Skeletal muscle tissue (tissue), 4 donors: ENCODE results near the gene KRT80. TPM values are rescaled to one million over a fixed set of nuclear protein-coding genes. Genes with fewer than 3 reads are reported as not detected.

ENCODE experiments used
- H3K27ac ChIP-seq: one replicate; pipeline ENCODE4 v1.7.0; 2013; ENCODE audit warnings: mild to moderate bottlenecking, low read depth, low read length, inconsistent platforms
- H3K27me3 ChIP-seq, 3 donors: one replicate each; pipeline ENCODE4 v1.7.0; 2013; ENCODE audit warnings: low read length in 3 of 3; ENCODE audit not compliant: control insufficient read depth in 3 of 3, insufficient read depth in 3 of 3
- H3K36me3 ChIP-seq, 3 donors: one replicate each; pipeline ENCODE4 v1.7.0; 2013; ENCODE audit warnings: low read length in 3 of 3; ENCODE audit not compliant: control insufficient read depth in 3 of 3, insufficient read depth in 3 of 3
- H3K4me1 ChIP-seq, 3 donors: one replicate each; pipeline ENCODE4 v1.7.0; 2013; ENCODE audit warnings: low read length in 3 of 3, mild to moderate bottlenecking in 3 of 3; ENCODE audit not compliant: control insufficient read depth in 3 of 3, insufficient read depth in 3 of 3
- H3K4me3 ChIP-seq, 3 donors: one replicate each; pipeline ENCODE4 v1.7.0; 2013; ENCODE audit warnings: low read length in 3 of 3
- H3K9ac ChIP-seq, 3 donors: one replicate each; pipeline ENCODE4 v1.7.0; 2013; ENCODE audit warnings: low read length in 3 of 3, mild to moderate bottlenecking in 3 of 3, moderate library complexity in 2 of 3, low read depth in 1 of 3
- H3K9me3 ChIP-seq, 3 donors: one replicate each; pipeline ENCODE4 v1.7.0; 2013; ENCODE audit warnings: low read length in 3 of 3; ENCODE audit not compliant: control insufficient read depth in 3 of 3
- total RNA-seq: library from RNA; depleted of rRNA; stranded (reverse); fragments of >200 nt; gene quantifications from one replicate; pipeline ENCODE4 v1.2.3, GENCODE V29; 2014
- donor health status: Osteomylitis.

Gene KRT80
- total RNA-seq, 1 donor from 2014 or later, result 0.52 TPM

- peak overlapping the region; percentile 24 to 54 (median 40) for H3K9ac ChIP-seq
- peaks cover 0 to 8% (median 0%) of the 10 kb centered on the region in 3 donors for H3K27me3 ChIP-seq
- H3K27ac ChIP-seq, result peak overlapping the region; percentile 65
- H3K9me3 ChIP-seq, result no peaks in the 10 kb centered on the region
- H3K36me3 ChIP-seq, result no peaks in the 10 kb centered on the region
- peak overlapping the region in 2 of 3 donors; percentile 34 to 54 for H3K4me3 ChIP-seq
- peaks cover 27 to 49% (median 49%) of the 10 kb centered on the region in 3 donors for H3K4me1 ChIP-seq
Measured at GRCh38 chr12:52199294-52199919, 7.6 kb upstream of the KRT80 start.

DNA sequence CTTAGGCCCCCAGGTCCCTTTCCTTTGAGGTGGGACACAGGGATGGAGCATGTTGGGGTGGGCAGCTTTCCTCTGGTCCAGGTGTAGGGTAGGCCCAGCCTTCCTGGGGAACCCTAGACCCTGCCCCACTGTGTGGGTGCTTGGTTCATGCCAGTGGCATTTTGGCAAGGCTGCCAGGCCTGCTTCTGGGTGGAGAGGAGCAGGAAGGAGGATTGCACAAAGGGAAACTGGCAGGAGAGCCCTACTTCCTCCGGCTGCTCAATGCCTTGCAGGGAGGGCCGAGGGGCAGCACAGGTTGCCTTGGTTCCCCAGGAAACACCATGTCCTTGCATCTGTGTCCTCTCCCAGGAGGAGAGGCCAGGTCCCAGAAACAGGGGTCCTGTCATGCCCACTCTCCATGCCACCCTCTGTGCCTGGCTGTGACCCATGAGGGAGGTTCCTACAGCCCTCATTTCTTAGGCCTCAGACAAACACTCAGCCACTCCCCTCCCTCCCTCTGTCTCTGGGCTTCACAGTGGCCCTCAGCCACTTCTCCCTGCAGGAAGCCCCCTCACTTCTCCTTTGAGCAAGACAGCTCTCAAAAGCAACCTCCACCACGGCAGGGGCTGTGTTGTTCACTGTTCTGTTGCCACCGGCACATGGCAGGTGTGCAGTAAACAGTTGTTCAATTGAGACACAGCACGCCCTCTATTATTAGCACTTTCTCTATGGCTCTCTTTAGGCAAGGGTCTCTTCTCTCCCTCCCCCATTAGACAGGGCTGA lies 6.8 kb upstream of the KRT80 start:
- peak overlapping the region; percentile 65 for H3K27ac ChIP-seq
- peaks cover 24 to 55% (median 53%) of the 10 kb centered on the region in 3 donors for H3K4me1 ChIP-seq

GRCh38 chr12:52197371-52198231 lies 5.8 kb upstream of the KRT80 start:
- no peaks in the 10 kb centered on the region for H3K9me3 ChIP-seq
- no peaks in the 10 kb centered on the region for H3K36me3 ChIP-seq
- H3K4me3 ChIP-seq, result no peak overlapping the region
- H3K27ac ChIP-seq, result no peak overlapping the region
- no peaks in the 10 kb centered on the region for H3K27me3 ChIP-seq
- H3K9ac ChIP-seq, result no peak overlapping the region
- peaks cover 17 to 54% (median 53%) of the 10 kb centered on the region in 3 donors for H3K4me1 ChIP-seq

More for the DNA sequence above, 6.8 kb upstream of the KRT80 start:
- Histone ChIP-seq H3K9ac (peak overlapping the region in 2 of 3 donors; percentile 27 to 54), H3K4me3 (no peak overlapping the region), H3K27me3 (peaks cover 0 to 8% (median 0%) of the 10 kb centered on the region in 3 donors), H3K9me3 (no peaks in the 10 kb centered on the region), H3K36me3 (no peaks in the 10 kb centered on the region)

- H3K9me3 ChIP-seq, result no peaks in the 10 kb centered on the region
- H3K4me3 ChIP-seq, result no peak overlapping the region
- H3K27me3 ChIP-seq, result no peaks in the 10 kb centered on the region
- H3K4me1 ChIP-seq, result peaks cover 17 to 69% (median 63%) of the 10 kb centered on the region in 3 donors
- no peaks in the 10 kb centered on the region for H3K36me3 ChIP-seq
- H3K9ac ChIP-seq, result no peak overlapping the region
- no peak overlapping the region for H3K27ac ChIP-seq
Measured at GRCh38 chr12:52195065-52195730, 3.4 kb upstream of the KRT80 start.

GRCh38 chr12:52193991-52194390 lies 2.2 kb upstream of the KRT80 start:
- H3K4me3 ChIP-seq, result no peak overlapping the region
- no peak overlapping the region for H3K27ac ChIP-seq
- no peaks in the 10 kb centered on the region for H3K36me3 ChIP-seq
- H3K9ac ChIP-seq, result no peak overlapping the region
- H3K27me3 ChIP-seq, result no peaks in the 10 kb centered on the region
- H3K9me3 ChIP-seq, result no peaks in the 10 kb centered on the region
- H3K4me1 ChIP-seq, result peaks cover 12 to 57% (median 51%) of the 10 kb centered on the region in 3 donors

- H3K4me1 ChIP-seq, result peaks cover 8 to 53% (median 46%) of the 10 kb centered on the region in 3 donors
- H3K9ac ChIP-seq, result no peak overlapping the region
- H3K36me3 ChIP-seq, result no peaks in the 10 kb centered on the region
- H3K27me3 ChIP-seq, result no peaks in the 10 kb centered on the region
- H3K4me3 ChIP-seq, result no peak overlapping the region
- no peak overlapping the region for H3K27ac ChIP-seq
- no peaks in the 10 kb centered on the region for H3K9me3 ChIP-seq
Measured at GRCh38 chr12:52193532-52193931, 1.7 kb upstream of the KRT80 start.

DNA sequence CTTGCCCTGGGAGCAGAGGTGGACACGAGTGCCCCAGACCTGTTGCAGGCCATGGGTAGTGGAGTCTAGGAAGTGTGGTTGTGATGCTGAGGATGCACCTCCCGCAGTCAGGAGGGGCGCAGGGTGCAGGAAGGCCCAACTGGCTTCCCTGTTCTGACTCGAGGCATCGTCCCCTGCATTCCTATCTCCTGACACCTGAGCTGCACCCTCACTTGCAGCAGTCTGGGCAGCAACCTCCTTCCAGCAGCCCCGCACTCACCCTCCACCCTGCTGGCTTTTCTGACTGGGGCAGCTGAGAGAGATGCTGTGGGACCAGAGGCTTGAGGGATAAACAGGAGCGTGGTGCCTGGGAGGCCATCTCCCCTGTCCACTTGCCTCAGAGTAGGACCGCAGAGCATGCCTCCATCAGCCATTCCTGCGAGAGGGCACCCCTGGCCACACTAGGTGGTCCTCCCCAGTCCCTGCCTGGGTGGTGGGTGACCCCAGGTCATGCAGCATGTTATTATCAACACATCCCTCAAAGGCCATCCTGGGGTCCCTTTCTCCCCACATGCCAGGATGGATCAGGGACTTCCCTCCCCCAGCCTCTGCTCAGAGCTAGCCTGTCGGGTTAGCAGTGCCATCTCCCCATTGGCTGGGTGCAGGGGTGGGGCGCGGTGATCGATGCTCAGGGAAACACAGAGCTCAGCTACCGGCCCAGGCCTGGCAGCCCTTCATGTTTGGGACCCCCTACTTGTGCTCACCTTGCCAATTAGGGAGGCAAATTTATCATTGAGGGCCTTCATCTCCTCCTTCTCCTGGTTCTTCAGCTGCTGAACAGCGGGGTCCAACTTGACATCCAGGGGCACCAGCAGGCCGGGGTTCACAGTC lies 719 bp downstream of the KRT80 start:
- no peaks in the 10 kb centered on the region for H3K9me3 ChIP-seq
- no peak overlapping the region for H3K27ac ChIP-seq
- H3K27me3 ChIP-seq, result no peaks in the 10 kb centered on the region
- H3K9ac ChIP-seq, result no peak overlapping the region
- H3K4me1 ChIP-seq, result peaks cover 6 to 46% (median 32%) of the 10 kb centered on the region in 3 donors
- no peak overlapping the region for H3K4me3 ChIP-seq
- H3K36me3 ChIP-seq, result no peaks in the 10 kb centered on the region

DNA sequence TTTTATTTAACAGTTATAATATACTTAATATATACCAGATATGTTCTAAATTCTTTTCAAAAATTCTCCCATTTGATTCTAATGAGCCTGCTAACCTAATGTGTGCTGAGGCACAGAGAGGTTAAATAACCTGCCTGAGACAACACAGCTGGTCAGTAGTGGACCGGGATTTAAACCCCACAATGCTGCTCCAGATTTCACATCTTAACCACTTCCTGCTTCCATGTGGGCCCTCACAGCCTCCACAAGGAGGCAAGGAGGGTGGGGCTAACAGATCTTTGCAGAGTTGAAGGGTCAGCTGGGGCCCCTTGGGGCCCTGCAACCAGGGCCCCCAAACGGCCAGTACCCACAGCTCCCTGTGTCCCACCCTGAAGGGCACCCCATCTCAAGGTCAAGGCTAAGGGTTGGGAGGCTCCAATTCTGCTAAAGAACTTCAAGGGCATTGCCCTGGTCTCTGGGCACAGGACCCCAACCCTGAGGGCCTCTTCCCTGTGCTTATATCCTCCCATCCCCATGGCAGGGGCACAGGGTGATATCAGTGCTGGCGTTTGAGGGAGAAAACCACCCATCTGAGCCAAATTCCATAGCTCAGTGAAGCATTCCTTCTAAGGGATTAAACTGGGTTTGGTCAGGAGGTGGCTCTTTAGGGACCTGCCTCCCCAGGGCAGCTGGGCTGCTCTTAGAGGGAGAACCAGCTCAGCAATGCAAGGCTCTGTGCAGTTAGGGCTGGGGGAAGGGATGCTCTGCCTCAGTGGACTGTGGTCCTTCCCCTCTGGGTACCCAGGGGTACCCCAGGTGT lies 2.2 kb downstream of the KRT80 start:
- Histone ChIP-seq H3K4me3 (no peak overlapping the region), H3K9me3 (no peaks in the 10 kb centered on the region), H3K27me3 (no peaks in the 10 kb centered on the region), H3K9ac (no peak overlapping the region), H3K4me1 (peaks cover 6 to 50% (median 35%) of the 10 kb centered on the region in 3 donors), H3K36me3 (no peaks in the 10 kb centered on the region), H3K27ac (no peak overlapping the region)
